T-helper 2 cell treated with Interferon-gamma antibody and Interleukin-4, amounts not matched to agents 5 μg/mL and 100 μg/mL, for 36 hours (primary cell): ENCODE data around the gene CEBPG.

ENCODE experiments used
- DNase-seq: peaks from one replicate; pipeline ENCODE4 v3.0.0; 2021; ENCODE audit warnings: low spot score
- H3K27ac Mint-ChIP-seq: one replicate; pipeline ENCODE4 v1.8.0; 2021; ENCODE audit warnings: mild to moderate bottlenecking, mixed read lengths
- H3K27me3 Mint-ChIP-seq: one replicate; pipeline ENCODE4 v1.8.0; 2021; ENCODE audit warnings: low read depth, mixed read lengths
- H3K36me3 Mint-ChIP-seq: one replicate; pipeline ENCODE4 v1.8.0; 2021; ENCODE audit warnings: low read depth, mixed read lengths
- H3K4me1 Mint-ChIP-seq: one replicate; pipeline ENCODE4 v1.8.0; 2021; ENCODE audit warnings: low read depth, mixed read lengths
- H3K4me3 Mint-ChIP-seq: one replicate; pipeline ENCODE4 v1.8.0; 2022; ENCODE audit warnings: mild to moderate bottlenecking, moderate library complexity, mixed read lengths
- H3K9me3 Mint-ChIP-seq: one replicate; pipeline ENCODE4 v1.8.0; 2021; ENCODE audit warnings: mixed read lengths

The CEBPG gene

DNA sequence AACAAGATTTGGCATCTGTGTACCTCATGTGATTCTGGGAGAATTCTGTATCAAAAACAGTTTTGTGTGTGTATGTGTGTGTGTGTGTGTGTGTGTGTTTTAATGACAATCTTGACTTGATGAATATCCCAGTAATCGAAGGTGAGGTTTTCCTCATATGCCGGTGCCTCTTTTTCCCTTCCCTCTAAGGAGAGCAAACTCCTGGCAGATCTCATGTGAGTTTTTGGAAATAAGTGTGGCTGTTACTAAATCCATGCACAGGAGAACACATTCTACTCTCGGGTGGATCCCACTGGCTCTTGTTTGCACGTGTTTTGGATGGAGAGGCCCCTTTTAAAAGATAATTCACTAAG lies 29.0 kb upstream of the CEBPG start:
- Mint-ChIP-seq H3K4me3 (no peak overlapping the region), H3K9me3 (no peaks in the 10 kb centered on the region), H3K27ac (no peak overlapping the region), H3K4me1 (no peaks in the 10 kb centered on the region), H3K36me3 (no peaks in the 10 kb centered on the region), H3K27me3 (peaks cover 19% of the 10 kb centered on the region)
- DNase-seq: no peak

- Mint-ChIP-seq H3K27ac (no peak overlapping the region), H3K36me3 (no peaks in the 10 kb centered on the region), H3K27me3 (peaks cover 18% of the 10 kb centered on the region), H3K9me3 (no peaks in the 10 kb centered on the region), H3K4me3 (no peak overlapping the region), H3K4me1 (no peaks in the 10 kb centered on the region)
- no peak for DNase-seq
Measured at GRCh38 chr19:33345163-33345562, 28.3 kb upstream of the CEBPG start.

- H3K27me3 Mint-ChIP-seq: peaks cover 15% of the 10 kb centered on the region
- no peak overlapping the region for H3K4me3 Mint-ChIP-seq
Measured at GRCh38 chr19:33346665-33347064, 26.8 kb upstream of the CEBPG start.

GRCh38 chr19:33347300-33347699 lies 26.2 kb upstream of the CEBPG start:
- no peak overlapping the region for H3K27ac Mint-ChIP-seq
- no peaks in the 10 kb centered on the region for H3K4me1 Mint-ChIP-seq

More at GRCh38 chr19:33346665-33347064, 26.8 kb upstream of the CEBPG start:
- no peaks in the 10 kb centered on the region for H3K9me3 Mint-ChIP-seq
- no peak for DNase-seq
- H3K4me1 Mint-ChIP-seq: no peaks in the 10 kb centered on the region
- H3K27ac Mint-ChIP-seq: no peak overlapping the region
- H3K36me3 Mint-ChIP-seq: no peaks in the 10 kb centered on the region

DNA sequence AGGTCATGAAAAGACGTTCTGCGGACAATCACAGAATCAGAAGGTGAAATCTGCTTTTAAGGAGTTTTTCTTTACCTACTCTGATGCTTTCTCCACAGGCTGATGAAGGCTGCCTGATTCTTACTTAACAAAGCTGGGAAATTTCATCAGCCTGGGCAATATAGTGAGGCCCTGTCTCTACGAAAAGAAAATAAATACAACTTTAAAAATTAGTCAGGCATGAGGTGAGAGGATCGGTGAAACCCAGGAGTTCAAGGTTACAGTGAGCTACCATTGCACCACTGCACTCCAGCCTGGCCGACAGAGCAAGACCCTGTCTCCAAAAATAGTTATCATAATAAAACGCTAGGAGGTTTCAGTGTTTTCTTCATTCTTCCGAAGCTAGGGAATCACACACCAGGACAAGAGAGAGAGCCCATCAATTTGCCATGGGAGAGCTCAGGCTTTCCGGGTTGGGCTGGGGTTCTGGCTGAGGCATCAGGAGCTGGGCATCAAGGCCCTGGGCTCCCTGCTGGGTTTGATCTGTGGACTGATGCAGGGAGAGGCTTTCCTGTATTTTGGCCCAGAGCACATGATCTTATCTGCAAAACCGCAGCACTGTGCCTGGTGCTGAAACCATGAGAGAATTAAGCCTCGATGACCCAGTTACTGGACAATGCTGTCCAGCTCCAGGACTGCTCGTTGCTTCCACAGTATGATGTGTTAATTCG lies 25.1 kb upstream of the CEBPG start:
- Mint-ChIP-seq H3K4me3 (no peak overlapping the region), H3K4me1 (no peaks in the 10 kb centered on the region), H3K36me3 (no peaks in the 10 kb centered on the region), H3K9me3 (no peaks in the 10 kb centered on the region), H3K27ac (no peak overlapping the region), H3K27me3 (peaks cover 9% of the 10 kb centered on the region)
- no peak for DNase-seq

More at GRCh38 chr19:33347300-33347699, 26.2 kb upstream of the CEBPG start:
- Mint-ChIP-seq H3K4me3 (no peak overlapping the region), H3K27me3 (peaks cover 13% of the 10 kb centered on the region), H3K36me3 (no peaks in the 10 kb centered on the region), H3K9me3 (no peaks in the 10 kb centered on the region)
- no peak for DNase-seq

DNA sequence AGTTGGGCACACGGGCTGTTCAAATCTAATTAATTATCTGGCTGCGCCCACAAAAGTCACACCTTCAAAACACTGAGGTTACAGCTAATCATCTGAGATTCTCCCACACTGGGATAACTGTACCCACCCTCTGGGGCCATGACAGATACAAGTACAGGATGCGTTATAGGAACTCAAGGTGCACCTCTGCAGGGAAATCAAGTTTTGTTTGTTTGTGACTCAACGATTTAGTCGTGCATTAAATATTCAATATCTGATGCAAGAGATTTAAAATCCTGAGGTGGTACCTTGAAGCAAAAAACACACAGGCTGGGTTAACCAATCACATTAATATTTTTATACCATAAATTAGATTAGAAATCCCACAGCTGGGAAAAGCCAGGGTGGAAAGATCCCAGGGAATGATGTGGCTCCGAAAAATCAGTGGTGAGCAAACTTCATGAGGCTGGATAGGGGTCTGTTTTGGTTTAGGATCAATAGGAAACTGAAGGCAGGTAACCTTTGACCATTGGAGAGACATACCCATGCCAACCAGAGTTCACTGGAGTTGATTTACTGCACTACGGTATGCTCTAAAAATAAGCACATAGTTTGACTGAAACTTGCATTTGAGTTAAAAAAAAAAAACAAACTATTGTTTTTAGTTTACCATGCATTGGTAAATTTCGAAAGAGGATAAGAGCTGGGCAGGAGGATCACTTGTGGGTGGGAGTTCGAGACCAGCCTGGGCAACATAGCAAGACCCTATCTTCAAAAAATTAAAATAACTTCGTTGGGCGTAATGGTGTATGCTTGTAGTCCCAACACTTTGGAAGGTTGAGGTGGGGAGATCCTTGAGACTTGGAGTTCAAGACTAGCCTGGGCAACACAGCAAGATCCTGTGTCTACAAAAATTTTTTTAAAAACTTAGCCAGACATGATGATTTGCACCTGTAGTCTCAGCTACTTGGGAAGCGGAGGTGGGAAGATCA lies 23.9 kb upstream of the CEBPG start:
- no peaks in the 10 kb centered on the region for H3K9me3 Mint-ChIP-seq
- peaks cover 5% of the 10 kb centered on the region for H3K27me3 Mint-ChIP-seq
- no peak overlapping the region for H3K4me3 Mint-ChIP-seq
- H3K27ac Mint-ChIP-seq: no peak overlapping the region
- no peak for DNase-seq
- no peaks in the 10 kb centered on the region for H3K4me1 Mint-ChIP-seq
- no peaks in the 10 kb centered on the region for H3K36me3 Mint-ChIP-seq

DNA sequence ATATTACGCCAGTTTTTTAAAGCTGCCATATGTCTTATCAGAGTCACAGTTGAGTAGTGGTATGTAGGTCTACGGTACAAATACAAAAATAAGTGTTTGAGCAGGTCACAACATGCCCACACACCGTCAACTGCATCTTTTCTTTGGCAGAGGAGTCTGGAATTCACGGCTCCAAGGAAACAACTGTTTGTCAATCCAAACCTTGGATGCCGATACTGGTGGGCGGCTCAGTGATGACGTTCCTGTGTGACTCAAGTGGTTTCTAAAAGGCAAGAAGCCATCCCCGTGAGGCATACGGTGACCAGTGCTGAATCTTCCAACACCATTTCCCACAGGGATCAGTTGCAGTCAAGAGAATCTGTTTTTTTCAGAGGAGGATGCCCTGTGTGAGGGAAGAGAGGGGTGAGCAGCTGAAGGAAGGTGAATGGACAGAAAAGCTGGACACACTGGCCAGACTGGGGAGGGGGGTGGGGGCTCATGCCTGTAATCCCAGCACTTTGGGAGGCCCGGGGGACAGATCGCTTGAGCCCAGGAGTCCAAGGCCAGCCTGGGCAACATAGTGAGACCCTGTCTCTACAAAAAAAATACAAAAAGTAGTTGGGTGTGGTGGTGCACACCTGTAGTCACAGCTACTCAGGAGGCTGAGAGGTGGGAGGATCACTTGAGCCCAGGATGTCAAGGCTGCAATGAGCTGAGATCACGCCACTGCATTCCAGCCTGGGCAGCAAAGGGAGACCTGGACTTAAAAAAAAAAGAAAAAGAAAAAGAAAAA lies 22.8 kb upstream of the CEBPG start:
- no peak for DNase-seq
- peaks cover 5% of the 10 kb centered on the region for H3K27me3 Mint-ChIP-seq
- H3K36me3 Mint-ChIP-seq: no peaks in the 10 kb centered on the region
- H3K9me3 Mint-ChIP-seq: no peaks in the 10 kb centered on the region
- H3K27ac Mint-ChIP-seq: no peak overlapping the region
- no peak overlapping the region for H3K4me3 Mint-ChIP-seq
- H3K4me1 Mint-ChIP-seq: no peaks in the 10 kb centered on the region

GRCh38 chr19:33355535-33355934 lies 18.0 kb upstream of the CEBPG start:
- peaks cover 16% of the 10 kb centered on the region for H3K27me3 Mint-ChIP-seq
- no peak overlapping the region for H3K27ac Mint-ChIP-seq
- no peaks in the 10 kb centered on the region for H3K36me3 Mint-ChIP-seq
- no peak overlapping the region for H3K4me3 Mint-ChIP-seq
- H3K9me3 Mint-ChIP-seq: no peaks in the 10 kb centered on the region
- H3K4me1 Mint-ChIP-seq: no peaks in the 10 kb centered on the region
- no peak for DNase-seq

DNA sequence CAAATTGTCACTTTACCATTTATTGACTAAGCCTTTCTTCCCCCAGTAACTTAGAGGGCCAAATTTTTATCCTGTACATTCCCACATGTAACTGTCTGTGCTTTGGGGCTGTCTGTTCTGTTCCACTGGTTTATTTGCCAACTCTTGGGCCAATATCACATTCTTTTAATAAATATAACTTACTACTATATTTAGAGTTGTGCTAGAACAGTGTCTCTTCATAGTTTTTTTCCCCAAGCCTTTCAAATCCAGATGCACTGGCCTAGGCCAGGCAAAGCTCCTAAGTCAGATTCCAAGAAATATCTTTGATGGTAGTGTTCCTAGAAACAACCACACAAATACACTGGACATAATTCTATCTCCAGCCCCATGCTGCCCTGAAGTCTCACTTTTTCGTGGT lies 16.0 kb upstream of the CEBPG start:
- no peaks in the 10 kb centered on the region for H3K4me1 Mint-ChIP-seq
- DNase-seq: no peak
- H3K36me3 Mint-ChIP-seq: no peaks in the 10 kb centered on the region
- H3K27me3 Mint-ChIP-seq: peaks cover 16% of the 10 kb centered on the region
- no peak overlapping the region for H3K27ac Mint-ChIP-seq
- no peaks in the 10 kb centered on the region for H3K9me3 Mint-ChIP-seq
- no peak overlapping the region for H3K4me3 Mint-ChIP-seq

DNA sequence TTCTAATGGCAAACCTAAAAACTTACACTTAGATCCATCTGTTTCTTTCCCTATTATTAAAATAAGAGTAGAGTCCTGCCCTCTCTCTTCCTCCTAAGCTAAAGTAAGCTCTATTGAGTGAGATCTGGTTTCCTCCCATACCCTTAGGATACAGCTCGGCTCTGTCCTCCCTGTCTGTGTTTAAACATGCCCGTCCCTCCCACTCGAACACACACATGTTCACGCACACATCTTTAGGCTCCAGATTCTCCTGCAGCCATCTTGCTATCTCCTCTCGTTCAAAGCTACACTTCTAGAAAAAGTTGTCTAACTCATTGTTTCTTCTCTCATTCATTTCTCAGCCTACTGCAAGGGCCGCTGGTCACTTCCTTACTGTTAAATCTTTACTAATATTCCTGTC lies 15.1 kb upstream of the CEBPG start:
- no peak overlapping the region for H3K27ac Mint-ChIP-seq
- no peaks in the 10 kb centered on the region for H3K9me3 Mint-ChIP-seq
- no peak for DNase-seq
- H3K36me3 Mint-ChIP-seq: no peaks in the 10 kb centered on the region
- H3K27me3 Mint-ChIP-seq: peaks cover 18% of the 10 kb centered on the region
- no peaks in the 10 kb centered on the region for H3K4me1 Mint-ChIP-seq
- no peak overlapping the region for H3K4me3 Mint-ChIP-seq

- Mint-ChIP-seq H3K27me3 (peaks cover 18% of the 10 kb centered on the region), H3K4me3 (no peak overlapping the region), H3K36me3 (no peaks in the 10 kb centered on the region), H3K4me1 (no peaks in the 10 kb centered on the region), H3K27ac (no peak overlapping the region), H3K9me3 (no peaks in the 10 kb centered on the region)
- no peak for DNase-seq
Measured at GRCh38 chr19:33359581-33359980, 13.9 kb upstream of the CEBPG start.

DNA sequence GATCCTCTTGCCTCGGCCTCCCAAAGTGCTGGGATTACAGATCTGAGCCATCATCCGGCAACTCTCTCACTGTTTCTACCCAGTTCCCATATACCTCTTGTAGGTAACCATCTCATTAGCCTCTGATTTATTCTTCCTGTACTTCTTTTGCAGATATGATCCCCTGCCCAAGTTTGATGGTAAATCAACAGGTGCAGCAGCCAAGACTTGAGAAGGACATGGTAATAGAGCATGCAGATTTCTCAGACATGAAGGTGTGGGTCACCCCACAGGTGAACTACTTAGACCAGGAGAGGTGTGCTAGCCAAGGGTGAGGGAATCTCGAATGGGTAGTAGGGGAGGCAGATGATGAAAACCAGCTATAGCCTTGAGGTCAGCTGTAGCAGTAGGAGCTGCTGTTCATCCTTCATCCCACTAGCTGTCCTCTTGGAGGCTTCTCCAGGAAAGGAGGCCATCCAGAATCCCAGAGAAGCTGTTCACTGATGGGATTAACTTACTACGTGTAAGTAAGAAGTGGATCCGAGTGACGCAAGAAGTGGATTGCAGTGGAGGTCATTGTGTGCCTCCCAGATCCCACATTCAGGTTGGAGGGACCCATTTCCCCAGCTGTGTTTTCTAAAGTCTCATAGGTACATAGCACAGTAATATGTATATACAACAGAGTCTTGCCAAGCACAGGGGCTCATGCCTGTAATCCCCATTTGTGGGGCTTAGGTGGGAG lies 10.8 kb upstream of the CEBPG start:
- Mint-ChIP-seq H3K4me1 (no peaks in the 10 kb centered on the region), H3K4me3 (no peak overlapping the region), H3K36me3 (no peaks in the 10 kb centered on the region), H3K27me3 (peaks cover 21% of the 10 kb centered on the region), H3K27ac (no peak overlapping the region), H3K9me3 (no peaks in the 10 kb centered on the region)
- DNase-seq: no peak

- Mint-ChIP-seq H3K27me3 (peaks cover 29% of the 10 kb centered on the region), H3K4me3 (no peak overlapping the region), H3K9me3 (no peaks in the 10 kb centered on the region), H3K4me1 (no peaks in the 10 kb centered on the region), H3K27ac (no peak overlapping the region), H3K36me3 (no peaks in the 10 kb centered on the region)
- no peak for DNase-seq
Measured at GRCh38 chr19:33363476-33363875, 10.0 kb upstream of the CEBPG start.
